ENCODE data around the gene ADK.

DNA sequence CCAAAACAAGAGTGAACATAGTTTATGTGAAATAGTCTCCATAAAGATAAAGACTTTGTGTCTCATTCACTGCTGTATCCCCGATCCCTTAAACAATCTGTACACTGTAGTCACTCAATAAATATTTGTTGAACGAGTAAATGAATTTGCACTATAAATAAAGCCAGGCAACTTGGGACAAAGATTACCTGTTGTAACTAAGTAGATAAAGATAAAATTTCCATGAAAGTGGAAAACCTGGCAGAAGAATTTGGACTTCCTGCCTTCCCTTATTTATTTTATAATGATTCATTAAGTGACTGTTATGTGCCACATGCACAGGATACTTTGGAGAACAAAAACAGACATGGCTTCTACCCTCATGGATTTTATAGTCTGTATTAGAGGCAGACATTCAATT lies 397.7 kb downstream of the ADK start:
- TF ChIP-seq, protein P1, sequence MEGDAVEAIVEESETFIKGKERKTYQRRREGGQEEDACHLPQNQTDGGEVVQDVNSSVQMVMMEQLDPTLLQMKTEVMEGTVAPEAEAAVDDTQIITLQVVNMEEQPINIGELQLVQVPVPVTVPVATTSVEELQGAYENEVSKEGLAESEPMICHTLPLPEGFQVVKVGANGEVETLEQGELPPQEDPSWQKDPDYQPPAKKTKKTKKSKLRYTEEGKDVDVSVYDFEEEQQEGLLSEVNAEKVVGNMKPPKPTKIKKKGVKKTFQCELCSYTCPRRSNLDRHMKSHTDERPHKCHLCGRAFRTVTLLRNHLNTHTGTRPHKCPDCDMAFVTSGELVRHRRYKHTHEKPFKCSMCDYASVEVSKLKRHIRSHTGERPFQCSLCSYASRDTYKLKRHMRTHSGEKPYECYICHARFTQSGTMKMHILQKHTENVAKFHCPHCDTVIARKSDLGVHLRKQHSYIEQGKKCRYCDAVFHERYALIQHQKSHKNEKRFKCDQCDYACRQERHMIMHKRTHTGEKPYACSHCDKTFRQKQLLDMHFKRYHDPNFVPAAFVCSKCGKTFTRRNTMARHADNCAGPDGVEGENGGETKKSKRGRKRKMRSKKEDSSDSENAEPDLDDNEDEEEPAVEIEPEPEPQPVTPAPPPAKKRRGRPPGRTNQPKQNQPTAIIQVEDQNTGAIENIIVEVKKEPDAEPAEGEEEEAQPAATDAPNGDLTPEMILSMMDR (conservative IDR thresholded peaks at IDR 0.05), result no peak
- TF ChIP-seq EZH2 (IDR thresholded peaks at IDR 0.05; ENCODE audit: low read depth), result no peak
